Gastrocnemius medialis (tissue), 4 donors: ENCODE data around the gene PCDH10. TPM values are rescaled to one million over a fixed set of nuclear protein-coding genes. Genes with fewer than 3 reads are reported as not detected.

Experiments used
- ATAC-seq, 2 donors: fragments of 150-250 bp; one replicate each; pipeline ENCODE4 v1.9.1; 2016
- DNase-seq, 2 donors: peaks; one replicate each; pipeline ENCODE4 v3.0.0-alpha.2; 2019
- H3K27ac ChIP-seq, 4 donors: fragments of 200-600 bp; sonication (generic); 1 replicate in 1 of 4; 2 replicates in 3 of 4; pipeline ENCODE4 v1.5.1; 2016 to 2018; ENCODE audit warnings: mild to moderate bottlenecking in 2 of 4, moderate library complexity in 1 of 4
- H3K27me3 ChIP-seq, 3 donors: fragments of 200-600 bp; sonication (generic) in 2 of 3; 1 replicate in 1 of 3; 2 replicates in 2 of 3; pipeline versions ENCODE4 v1.5.1 to v1.6.0; 2016 to 2019; ENCODE audit warnings: mild to moderate bottlenecking in 1 of 3, moderate library complexity in 1 of 3
- H3K36me3 ChIP-seq, 2 donors: fragments of 200-600 bp; sonication (generic) in 1 of 2; one replicate each; pipeline ENCODE4 v1.5.1; 2017 to 2018
- H3K4me1 ChIP-seq, 2 donors: fragments of 200-600 bp; sonication (generic) in 1 of 2; one replicate each; pipeline ENCODE4 v1.5.1; 2016 to 2017; ENCODE audit warnings: mild to moderate bottlenecking in 2 of 2
- H3K4me3 ChIP-seq, 4 donors: fragments of 200-600 bp; sonication (generic) in 3 of 4; 1 replicate in 1 of 4; 2 replicates in 3 of 4; pipeline ENCODE4 v1.5.1; 2016 to 2019; ENCODE audit warnings: mild to moderate bottlenecking in 2 of 4
- H3K9me3 ChIP-seq, 3 donors: fragments of 200-600 bp; sonication (generic) in 2 of 3; 1 replicate in 1 of 3; 2 replicates in 2 of 3; pipeline ENCODE4 v1.5.1; 2016 to 2019
- POLR2A ChIP-seq, 2 donors: fragments of 450-650 bp; IDR thresholded peaks; one replicate each; pipeline ENCODE4 v1.6.1; 2017; ENCODE audit warnings: antibody characterized with exemption in 2 of 2, mild to moderate bottlenecking in 2 of 2, moderate library complexity in 2 of 2
- in situ Hi-C, 4 donors: fragments of 200-750 bp; cut with MboI; loops; one replicate each; pipeline versions ENCODE4 v1.15.0 to v1.8.0; 2017; ENCODE audit warnings: low sequenced_read_pairs in 4 of 4
- intact Hi-C: fragments of 100-400 bp; cut with DNase I; formaldehyde crosslinking; loops from one replicate; pipeline ENCODE4 v1.15.1; 2023; ENCODE audit warnings: low total_unique reads
- total RNA-seq, 4 donors: library from RNA; depleted of rRNA; stranded (reverse); fragments of >200 nt; gene quantifications; one replicate each; pipeline versions ENCODE4 v1.1.0 to v1.2.3, GENCODE V29; 2016
- TF ChIP-seq, protein P1 (sequence below), 5 experiments: fragments of 450-650 bp in 3 of 5; fragments of 200-600 bp in 2 of 5; sonication (generic) in 2 of 5; IDR thresholded peaks in 4 of 5; conservative IDR thresholded peaks in 1 of 5; 1 replicate in 4 of 5; 2 replicates in 1 of 5; pipeline ENCODE4 v1.5.1; 2016 to 2019; ENCODE audit warnings: antibody characterized with exemption in 5 of 5, mild to moderate bottlenecking in 3 of 5, moderate library complexity in 3 of 5

The PCDH10 gene
- total RNA-seq, 4 donors from 2014 or later = 0.04 TPM; not detected in 3

- Histone ChIP-seq H3K4me1 (no peaks in the 10 kb centered on the region), H3K4me3 (no peak overlapping the region), H3K27me3 (no peaks in the 10 kb centered on the region), H3K36me3 (no peaks in the 10 kb centered on the region), H3K9me3 (no peaks in the 10 kb centered on the region), H3K27ac (no peak overlapping the region)
- DNase-seq (no peak), ATAC-seq (no peak)
- TF ChIP-seq POLR2A (IDR thresholded peaks at IDR 0.05) = no peak
- TF ChIP-seq, protein P1, sequence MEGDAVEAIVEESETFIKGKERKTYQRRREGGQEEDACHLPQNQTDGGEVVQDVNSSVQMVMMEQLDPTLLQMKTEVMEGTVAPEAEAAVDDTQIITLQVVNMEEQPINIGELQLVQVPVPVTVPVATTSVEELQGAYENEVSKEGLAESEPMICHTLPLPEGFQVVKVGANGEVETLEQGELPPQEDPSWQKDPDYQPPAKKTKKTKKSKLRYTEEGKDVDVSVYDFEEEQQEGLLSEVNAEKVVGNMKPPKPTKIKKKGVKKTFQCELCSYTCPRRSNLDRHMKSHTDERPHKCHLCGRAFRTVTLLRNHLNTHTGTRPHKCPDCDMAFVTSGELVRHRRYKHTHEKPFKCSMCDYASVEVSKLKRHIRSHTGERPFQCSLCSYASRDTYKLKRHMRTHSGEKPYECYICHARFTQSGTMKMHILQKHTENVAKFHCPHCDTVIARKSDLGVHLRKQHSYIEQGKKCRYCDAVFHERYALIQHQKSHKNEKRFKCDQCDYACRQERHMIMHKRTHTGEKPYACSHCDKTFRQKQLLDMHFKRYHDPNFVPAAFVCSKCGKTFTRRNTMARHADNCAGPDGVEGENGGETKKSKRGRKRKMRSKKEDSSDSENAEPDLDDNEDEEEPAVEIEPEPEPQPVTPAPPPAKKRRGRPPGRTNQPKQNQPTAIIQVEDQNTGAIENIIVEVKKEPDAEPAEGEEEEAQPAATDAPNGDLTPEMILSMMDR (IDR thresholded peaks at IDR 0.05 in 4 of 5, conservative IDR thresholded peaks at IDR 0.05 in 1 of 5) = no peak
- intact Hi-C loops = no loop called here
- in situ Hi-C loops = no loop called here
Measured at GRCh38 chr4:133161570-133162295, 12.6 kb downstream of the PCDH10 start.

DNA sequence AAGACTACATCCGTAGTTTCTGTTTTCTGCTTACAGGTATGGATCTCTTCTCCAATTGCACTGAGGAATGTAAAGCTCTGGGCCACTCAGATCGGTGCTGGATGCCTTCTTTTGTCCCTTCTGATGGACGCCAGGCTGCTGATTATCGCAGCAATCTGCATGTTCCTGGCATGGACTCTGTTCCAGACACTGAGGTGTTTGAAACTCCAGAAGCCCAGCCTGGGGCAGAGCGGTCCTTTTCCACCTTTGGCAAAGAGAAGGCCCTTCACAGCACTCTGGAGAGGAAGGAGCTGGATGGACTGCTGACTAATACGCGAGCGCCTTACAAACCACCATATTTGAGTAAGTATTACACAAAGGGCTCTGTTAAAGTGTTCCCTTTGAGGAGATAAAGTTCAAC lies 13.8 kb downstream of the PCDH10 start:
- no peak overlapping the region for H3K4me3 ChIP-seq
- no peak for DNase-seq
- no peaks in the 10 kb centered on the region for H3K9me3 ChIP-seq
- TF ChIP-seq POLR2A (IDR thresholded peaks at IDR 0.05) = no peak
- TF ChIP-seq, protein P1 (IDR thresholded peaks at IDR 0.05 in 4 of 5, conservative IDR thresholded peaks at IDR 0.05 in 1 of 5) = no peak
- no peak for ATAC-seq
- intact Hi-C loops = no loop called here
- H3K36me3 ChIP-seq = no peaks in the 10 kb centered on the region
- in situ Hi-C loops = no loop called here
- no peaks in the 10 kb centered on the region for H3K4me1 ChIP-seq
- no peak overlapping the region for H3K27ac ChIP-seq
- no peaks in the 10 kb centered on the region for H3K27me3 ChIP-seq

GRCh38 chr4:133178956-133179355 lies 29.9 kb downstream of the PCDH10 start:
- no peaks in the 10 kb centered on the region for H3K9me3 ChIP-seq
- H3K4me3 ChIP-seq = no peak overlapping the region
- ATAC-seq (no peak), DNase-seq (no peak)
- intact Hi-C loops (no loop called here), in situ Hi-C loops (no loop called here)
- no peaks in the 10 kb centered on the region for H3K36me3 ChIP-seq
- TF ChIP-seq, protein P1 (IDR thresholded peaks at IDR 0.05 in 4 of 5, conservative IDR thresholded peaks at IDR 0.05 in 1 of 5) = no peak
- TF ChIP-seq POLR2A (IDR thresholded peaks at IDR 0.05) = no peak
- no peaks in the 10 kb centered on the region for H3K4me1 ChIP-seq
- no peaks in the 10 kb centered on the region for H3K27me3 ChIP-seq
- no peak overlapping the region for H3K27ac ChIP-seq

DNA sequence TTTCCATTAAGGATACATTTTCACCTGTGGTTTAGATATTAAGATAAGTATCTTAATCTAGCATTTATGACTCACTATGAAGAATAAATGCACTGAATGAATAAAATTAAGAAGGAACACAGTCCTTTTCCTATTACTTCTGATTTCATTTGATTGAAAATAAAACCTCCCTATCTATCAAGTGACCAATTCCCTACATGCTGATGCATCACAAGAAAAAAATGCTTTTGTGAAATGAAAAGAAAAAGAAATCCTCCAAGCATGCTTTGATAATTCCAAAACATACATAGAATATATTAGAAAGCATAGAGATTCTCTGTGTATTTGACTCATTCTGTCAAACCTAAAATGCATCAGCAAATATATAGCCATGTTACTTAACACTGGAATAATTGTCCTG lies 37.1 kb downstream of the PCDH10 start:
- Histone ChIP-seq H3K36me3 (no peaks in the 10 kb centered on the region), H3K4me3 (no peak overlapping the region), H3K27ac (no peak overlapping the region), H3K9me3 (no peaks in the 10 kb centered on the region), H3K27me3 (no peaks in the 10 kb centered on the region), H3K4me1 (no peaks in the 10 kb centered on the region)
- intact Hi-C loops (no loop called here), in situ Hi-C loops (no loop called here)
- TF ChIP-seq, protein P1 (IDR thresholded peaks at IDR 0.05 in 4 of 5, conservative IDR thresholded peaks at IDR 0.05 in 1 of 5) = no peak
- no peak for TF ChIP-seq POLR2A (IDR thresholded peaks at IDR 0.05)
- ATAC-seq (no peak), DNase-seq (no peak)

DNA sequence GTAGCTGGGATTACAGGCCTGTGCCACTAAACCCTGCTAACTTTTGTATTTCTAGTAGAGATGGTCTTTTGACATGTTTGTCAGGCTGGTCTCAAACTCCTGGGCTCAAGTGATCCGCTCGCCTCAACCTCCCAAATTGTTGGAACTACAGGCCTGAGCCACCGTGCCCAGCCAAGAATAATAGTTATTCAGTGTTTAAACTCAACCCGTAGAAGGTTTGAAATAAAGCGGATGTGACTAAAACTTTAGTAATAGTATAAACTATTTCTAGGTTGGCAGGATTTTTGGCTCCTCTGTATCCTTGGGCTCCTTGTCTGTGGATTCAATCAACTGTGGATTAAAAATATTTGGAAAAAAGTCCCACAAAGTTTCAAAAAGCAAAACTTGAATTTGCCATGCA lies 37.8 kb downstream of the PCDH10 start:
- H3K4me3 ChIP-seq = no peak overlapping the region
- H3K27ac ChIP-seq = no peak overlapping the region
- no peaks in the 10 kb centered on the region for H3K4me1 ChIP-seq
- intact Hi-C loops = no loop called here
- DNase-seq = no peak
- no peaks in the 10 kb centered on the region for H3K9me3 ChIP-seq
- ATAC-seq = no peak
- TF ChIP-seq POLR2A (IDR thresholded peaks at IDR 0.05) = no peak
- TF ChIP-seq, protein P1 (IDR thresholded peaks at IDR 0.05 in 4 of 5, conservative IDR thresholded peaks at IDR 0.05 in 1 of 5) = no peak
- H3K36me3 ChIP-seq = no peaks in the 10 kb centered on the region
- in situ Hi-C loops = no loop called here
- H3K27me3 ChIP-seq = no peaks in the 10 kb centered on the region
